GM21390 (cell line): ENCODE data around the gene LANCL3.
A peak's percentile ranks its signal among the peaks of the same experiment; 100 is the strongest.

Experiments used
- ATAC-seq: cut with Tn5 transposase; IDR thresholded peaks from one replicate; pipeline ENCODE4 v1.9.1; 2021; ENCODE audit not compliant: unreplicated experiment

Gene LANCL3

DNA sequence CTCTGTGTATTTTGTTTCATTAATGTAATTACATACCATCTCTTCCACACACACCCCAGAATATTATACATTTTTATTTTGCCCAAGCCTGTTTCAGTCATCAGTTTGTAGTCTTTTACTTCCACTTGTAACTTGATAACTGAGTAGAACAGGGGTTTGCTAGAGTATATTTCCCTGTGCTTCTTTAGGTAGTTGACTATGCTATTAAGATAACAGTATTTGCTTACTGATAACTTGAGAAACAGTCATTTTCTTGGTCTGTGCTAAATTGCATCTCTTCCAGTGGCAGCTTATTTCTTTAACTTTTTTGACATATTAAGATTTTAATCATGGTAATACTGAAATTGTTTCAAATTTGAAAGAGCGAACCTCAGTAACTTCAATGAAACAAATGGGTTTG lies 107.1 kb downstream of the LANCL3 start:
- no peak for ATAC-seq

DNA sequence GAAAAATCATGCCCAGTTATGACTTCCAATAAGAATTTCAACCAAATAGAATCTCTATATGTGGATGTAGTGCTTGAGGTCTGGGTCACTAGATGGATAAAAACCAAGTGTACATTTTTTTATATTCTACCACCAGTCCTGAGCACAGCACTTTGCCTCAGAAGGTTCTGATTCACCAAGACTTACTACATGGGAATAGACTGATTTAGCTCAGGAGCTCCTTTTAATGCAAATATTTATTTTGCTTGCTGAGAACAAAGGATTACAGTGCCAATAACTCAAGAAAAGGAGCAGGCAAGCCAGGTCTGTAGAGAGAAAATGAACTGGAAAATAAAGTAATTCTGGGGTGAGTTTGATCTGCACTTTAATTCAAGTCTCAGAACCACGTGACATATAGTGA lies 107.8 kb downstream of the LANCL3 start:
- ATAC-seq, result no peak

DNA sequence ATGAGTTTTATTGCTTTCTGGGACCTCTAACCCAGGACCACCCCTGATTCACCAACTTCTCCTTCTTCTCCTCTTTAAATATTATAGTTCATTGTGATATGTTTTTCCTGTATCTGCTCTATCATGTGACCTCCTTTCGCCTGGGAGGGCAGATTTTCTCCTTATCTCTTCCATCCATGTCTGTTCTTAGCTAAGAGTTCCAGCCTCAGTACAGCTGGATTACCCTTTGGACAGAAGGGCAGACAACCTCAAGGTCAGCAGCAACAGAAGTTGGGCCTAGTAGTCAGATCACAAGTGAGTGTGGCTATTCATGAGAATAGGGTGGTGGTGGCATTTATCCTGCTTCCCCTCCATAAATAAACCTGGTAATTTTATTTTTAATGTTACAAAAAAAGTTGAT lies 108.4 kb downstream of the LANCL3 start:
- no peak for ATAC-seq

DNA sequence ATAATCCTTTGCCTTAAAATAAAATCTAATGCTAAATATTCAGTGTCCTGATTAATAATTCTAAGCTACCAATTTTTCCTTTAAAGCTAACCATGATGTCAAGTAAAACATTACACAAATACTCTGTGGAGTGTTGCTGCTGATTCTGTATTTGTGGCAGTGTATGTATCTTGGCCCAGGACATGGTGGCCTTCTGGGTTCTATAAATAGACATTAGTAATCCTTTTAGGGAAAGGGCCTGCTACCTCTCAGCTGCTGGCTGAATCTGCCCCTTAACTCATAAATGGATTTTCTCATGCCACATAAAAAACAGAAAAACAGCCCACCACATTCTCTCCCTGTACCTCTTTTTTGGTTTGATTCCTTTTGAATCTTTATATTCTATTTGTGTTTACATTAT lies 113.0 kb downstream of the LANCL3 start:
- no peak for ATAC-seq

DNA sequence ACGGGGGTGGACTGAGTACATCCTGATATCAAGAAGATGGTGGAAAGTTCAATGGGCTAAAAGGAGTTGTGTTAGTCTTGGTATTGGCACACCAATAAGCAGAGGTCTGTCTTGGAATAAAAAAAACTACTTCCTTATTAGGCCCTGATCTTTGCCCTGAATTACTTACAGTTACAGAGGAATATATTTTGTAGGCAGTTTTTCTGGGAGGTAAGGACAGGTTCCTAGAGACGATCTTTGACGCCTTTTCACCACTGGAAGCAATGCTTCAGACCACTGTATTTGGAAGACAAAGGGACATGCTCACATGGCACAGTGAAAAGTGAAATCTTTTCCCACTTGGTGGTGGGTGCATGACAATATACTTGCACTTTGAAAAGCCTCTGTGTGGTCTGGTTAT lies 113.5 kb downstream of the LANCL3 start:
- no peak for ATAC-seq

DNA sequence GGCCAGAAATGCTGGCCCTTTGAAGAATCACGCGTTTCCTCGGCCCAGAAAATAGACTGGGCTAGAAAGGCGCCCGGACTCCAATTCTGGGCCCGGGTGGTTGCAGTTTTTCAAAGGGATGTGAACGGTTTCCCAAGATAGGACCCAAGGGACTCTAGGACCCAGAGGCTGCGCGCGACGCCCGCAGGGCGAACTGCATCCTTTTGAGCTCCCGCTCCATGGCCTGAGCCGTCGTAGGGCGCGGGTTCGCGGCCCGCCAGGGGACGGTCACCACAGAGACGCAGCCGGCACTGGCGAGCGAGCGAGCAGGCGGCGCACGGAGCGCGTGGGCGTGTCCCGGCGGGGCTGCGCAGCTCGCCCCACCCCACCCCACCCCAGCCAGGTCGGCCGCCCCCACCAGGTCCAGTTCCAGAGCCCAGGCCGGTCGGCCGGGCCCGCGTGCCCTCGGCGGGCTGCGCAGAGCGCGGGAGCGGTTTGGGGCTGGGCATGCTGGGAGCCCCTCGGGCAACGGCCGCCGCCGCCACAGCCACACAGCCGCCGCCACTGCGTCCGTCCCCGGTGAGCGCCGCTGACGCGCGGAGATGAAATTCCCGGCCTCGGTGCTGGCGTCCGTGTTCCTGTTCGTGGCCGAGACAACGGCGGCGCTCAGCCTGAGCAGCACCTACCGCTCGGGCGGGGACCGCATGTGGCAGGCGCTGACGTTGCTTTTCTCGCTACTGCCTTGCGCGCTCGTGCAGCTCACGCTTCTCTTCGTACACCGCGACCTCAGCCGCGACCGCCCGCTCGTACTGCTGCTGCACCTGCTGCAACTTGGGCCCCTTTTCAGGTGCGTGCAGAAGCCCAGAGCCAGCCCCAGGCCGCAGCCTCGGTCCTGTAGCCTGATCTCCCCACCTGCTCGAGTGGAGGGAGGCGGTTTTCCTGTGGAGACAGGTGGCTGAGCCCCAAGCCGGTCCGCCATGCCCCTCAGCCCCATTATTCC lies 114.2 kb downstream of the LANCL3 start, which contains the start of gene XK:
TSS of gene XK (plus strand) at position 411 of the 979 bp plus-strand sequence. CDS start at position 582, 171 bp downstream.
- peak; percentile 74 for ATAC-seq

DNA sequence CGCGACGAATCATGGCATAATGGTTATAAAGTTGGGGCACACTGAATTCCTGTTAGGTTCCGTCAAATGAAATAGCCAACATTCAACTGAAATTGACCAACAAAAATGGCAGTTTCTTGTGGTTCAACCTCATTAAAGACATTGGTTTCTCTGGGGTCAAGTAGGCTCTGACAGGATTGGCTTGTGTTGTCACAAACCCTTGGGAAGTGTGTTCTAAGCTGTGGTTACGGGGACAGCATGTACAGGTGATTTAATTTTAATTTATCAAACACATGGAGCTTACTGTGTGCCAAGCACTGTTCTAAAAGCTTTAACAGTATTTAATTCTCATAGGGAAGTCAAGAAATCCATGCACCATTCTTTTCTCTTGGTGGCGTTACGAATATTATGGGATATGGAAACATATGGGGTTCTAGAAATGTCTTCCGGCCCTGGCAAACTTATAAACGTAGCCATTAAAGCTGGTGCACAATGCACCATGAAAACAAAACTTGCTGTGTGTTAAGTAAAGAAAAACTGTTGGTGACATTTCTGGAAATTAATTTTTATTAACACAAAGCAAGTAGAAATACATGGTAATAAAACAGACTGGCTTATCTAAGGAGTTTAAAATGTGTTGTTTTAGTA lies 115.0 kb downstream of the LANCL3 start:
- no peak for ATAC-seq

DNA sequence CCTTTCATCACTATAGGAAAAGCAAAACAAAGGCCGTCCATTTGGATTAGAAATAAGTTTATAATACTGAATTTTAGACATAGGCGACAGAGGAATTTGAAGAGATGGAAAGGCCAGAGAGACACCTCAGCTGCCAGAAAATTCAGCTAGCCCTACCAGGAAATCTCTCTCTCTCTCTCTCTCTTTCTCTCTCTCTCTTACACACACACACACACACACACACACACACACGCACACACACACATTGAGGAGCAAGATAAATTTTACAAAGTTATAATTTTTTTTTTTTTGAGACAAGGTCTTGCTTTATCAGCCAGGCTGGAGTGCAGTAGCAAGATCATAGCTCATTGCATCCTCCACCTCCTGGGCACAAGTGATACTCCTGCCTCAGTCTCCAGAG lies 115.5 kb downstream of the LANCL3 start:
- ATAC-seq, result no peak

DNA sequence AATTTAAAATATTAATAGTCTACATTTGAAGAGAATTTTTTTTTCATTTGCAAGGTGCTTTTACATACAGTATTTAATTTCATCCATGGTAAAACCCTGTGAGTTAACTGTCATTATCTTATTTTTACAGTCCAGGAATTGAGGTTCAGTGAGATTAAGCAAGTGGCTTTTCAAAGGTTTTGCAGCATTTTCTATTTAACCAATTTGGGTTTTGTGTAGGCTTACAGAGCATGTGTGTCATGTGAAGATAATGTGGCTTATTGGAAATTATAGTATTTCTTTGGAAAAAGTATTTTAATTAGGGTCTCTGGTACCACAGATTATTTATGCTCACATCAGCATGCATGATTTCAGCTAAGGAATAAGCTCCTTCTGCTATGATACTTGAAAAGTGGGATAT lies 118.7 kb downstream of the LANCL3 start:
- ATAC-seq, result no peak

DNA sequence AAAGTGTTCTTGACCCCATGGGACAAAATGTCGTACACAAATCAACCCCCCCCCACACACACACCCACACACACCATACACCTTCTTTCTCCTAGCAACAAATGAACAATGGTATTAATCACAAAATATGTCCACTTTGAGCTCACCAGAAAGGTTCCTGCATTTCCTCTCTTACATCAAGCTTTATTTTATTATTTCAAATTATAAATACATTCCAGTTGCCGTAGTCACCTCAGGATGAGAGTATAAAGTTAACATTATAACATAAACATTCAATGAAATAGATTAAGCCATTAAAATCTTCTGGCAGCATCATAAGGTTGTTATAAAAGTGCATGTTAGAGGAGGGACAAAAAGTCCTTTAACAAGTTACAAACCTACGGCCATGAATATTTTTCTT lies 121.5 kb downstream of the LANCL3 start:
- no peak for ATAC-seq

DNA sequence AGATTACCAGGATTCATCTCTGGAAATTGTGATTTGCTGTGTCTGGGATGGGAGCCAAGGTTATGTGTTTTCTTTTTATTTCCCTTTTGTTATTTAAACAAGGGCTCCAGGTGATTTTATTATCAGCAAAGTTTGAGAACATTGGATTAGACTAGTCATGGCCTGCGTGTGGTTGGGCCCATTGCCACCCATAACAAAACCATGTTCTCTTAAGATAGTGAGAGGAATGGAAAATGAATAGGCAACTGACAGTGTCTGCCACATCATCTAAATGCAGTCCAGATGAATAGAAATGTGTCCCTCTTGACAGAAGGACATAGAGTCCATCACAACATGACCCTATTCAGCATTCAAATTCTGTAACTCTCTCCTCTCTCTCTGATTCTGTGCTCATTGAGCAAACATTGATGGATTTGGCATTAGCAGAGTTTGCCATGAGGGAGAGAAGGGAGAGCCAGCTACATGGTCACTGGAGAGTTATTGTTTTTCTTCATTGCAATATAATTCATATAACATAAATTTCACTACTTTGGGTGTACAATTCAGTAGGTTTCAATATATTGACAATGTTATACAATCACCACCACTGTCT lies 125.8 kb downstream of the LANCL3 start:
- no peak for ATAC-seq

DNA sequence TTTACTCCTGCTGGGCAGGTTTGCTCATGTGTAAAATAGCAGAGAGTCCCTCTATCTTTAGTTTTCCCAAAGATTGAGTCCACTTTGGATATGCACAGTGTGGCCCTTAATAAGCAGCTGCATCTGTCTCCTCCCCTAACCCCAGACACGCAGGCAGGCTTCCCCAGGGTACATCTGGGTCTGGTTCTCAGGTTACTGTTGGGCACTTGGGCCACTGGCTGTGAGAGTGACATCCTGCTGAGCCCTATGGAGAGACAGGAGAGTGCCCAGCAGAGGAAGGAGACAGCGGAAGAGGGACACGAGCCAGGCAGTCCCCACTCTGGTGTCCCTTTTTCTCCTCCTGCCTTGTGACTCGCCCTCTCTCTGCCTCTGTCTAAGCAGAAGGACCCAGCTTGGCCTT lies 130.1 kb downstream of the LANCL3 start:
- ATAC-seq, result no peak

DNA sequence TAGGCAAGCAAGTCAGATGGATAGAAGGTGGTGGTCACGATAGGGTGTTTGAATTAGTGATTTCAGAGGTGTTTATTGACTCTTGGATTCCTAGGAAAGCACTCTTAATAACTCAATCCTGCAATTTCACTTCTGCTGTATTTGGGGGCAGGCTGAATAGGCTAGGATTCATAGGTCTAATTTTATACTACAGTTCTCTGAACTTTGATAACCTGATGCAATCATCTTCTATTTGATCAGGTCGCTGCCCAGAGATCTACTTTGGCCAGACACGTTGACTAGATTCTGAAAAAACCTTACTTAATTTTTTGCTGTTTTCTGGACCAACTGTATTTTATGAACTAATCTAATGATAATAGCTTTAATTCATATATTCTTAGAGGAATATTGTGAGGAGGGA lies 140.5 kb downstream of the LANCL3 start:
- ATAC-seq, result no peak

DNA sequence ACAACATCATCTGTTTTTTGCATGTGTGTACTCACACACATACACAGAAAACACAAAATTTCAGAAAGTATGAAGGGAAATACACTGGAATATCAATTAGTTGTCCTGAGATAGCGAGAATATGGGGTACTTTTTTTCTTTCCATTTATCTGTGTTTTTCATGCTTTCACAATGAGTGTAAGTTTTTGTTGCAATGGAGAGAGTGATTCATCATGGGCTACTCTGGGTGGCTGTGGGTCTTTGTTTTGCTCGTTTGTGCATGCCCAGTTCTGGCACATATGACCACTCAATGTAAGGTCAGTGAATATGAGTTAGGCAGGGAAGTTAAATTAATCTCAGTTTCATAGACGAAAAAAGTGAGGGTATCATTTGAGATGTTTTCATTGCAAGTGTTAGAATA lies 141.0 kb downstream of the LANCL3 start:
- no peak for ATAC-seq

DNA sequence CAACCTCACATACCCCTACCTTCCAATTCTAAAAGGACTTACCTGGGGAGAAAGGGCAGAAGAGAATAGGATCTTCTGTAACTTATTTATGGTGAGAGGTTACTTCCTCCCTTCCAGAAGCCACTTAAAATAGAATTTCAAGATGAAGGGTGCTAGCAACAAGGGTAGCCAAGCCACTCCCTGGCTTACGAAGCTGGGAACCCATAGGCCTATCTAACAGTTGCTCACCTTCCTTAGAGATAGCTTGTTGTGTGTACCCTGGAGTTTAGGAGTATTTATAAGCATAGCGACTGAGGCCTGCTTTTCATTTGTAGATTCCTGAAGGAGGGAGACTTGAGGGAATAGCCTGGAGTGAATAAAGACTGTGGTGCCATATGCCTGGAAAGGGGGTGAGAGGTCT lies 143.0 kb downstream of the LANCL3 start:
- ATAC-seq, result no peak

DNA sequence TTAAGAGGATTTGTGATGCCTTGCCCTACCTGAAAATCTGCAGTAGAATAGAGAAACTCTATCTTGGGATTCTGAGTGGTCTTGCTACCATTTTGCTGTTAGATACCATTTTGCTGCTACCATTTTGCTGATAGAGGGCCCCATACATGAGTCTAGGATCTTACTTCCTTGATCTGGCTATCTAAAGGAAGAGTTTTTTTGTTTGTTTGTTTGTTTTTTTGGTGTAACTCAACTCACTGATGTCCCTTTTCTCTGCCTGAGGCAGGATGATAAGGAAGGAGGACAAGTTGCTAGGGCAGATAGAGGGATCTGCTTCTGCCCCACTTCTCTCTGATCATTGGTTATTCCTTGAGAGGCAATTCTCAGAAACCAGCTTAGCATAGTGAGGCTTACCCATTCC lies 145.1 kb downstream of the LANCL3 start:
- ATAC-seq, result no peak

DNA sequence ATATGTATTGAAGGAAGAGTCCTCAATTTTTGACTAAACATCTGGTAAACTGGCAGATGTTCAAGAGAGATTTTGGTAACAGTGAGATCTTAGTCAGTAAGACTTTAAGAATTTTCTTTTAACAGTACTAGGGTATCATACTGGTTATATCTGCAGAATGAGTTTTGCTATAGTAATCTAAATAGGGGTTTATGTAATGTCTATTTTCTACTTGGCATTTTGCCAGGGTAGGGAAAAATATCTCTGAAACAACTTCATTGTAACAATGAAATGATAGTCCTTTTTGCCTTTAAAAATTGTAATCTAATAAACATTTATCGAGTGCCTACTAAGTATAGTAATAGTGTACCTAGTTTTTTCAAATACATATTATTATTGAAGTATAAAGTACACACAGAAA lies 146.2 kb downstream of the LANCL3 start:
- no peak for ATAC-seq

DNA sequence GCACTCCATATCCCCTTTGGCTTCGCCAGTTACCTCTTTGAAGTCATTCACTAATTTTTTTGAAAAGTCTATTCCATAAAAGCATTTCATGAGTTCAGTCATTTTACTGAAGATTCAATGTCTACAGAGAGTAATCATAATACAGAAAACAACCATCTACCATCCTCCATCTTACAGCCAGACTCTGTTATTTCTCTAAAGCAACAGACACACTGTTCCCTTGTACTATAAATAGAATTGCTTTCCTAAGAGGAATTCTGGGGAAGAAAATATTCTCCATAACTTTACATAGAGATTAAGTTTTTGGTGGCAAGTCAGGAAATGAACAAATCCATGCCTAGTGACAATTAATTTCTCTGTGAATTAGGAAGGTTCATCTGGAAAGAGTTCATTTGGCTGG lies 151.1 kb downstream of the LANCL3 start:
- no peak for ATAC-seq

DNA sequence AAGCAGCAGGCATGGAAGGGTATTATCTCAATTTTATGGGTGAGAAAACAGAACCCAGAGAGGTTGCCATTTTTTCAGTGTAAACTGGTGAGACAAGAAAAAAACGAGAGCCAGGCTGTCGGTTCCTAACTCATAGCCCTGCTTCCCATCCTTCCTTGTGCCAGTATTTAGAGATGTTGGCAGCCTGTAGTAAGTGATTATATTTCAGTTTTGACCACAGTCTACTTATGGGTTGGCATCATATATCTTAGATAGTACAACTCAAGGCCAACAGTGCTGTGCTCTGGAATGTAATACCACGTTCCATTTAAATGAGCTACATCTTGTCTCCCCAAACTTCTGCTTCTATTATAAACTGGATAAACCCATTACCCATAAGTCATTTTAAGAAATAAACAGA lies 154.9 kb downstream of the LANCL3 start:
- no peak for ATAC-seq
